HCT116 (cell line): ENCODE data around the gene DPH2. TPM values are rescaled to one million over a fixed set of nuclear protein-coding genes. Genes with fewer than 3 reads are reported as not detected.

ENCODE experiments used
- ATAC-seq: fragments of 200-7000 bp; cut with Tn5 transposase; 2 replicates; pipeline ENCODE4 v1.9.1; 2020; ENCODE audit warnings: mild to moderate bottlenecking, moderate library complexity
- BruUV-seq: library from RNA; stranded (reverse); fragments of 400-500 nt; replicated peaks from 2 replicates; lab custom pipeline; 2021; lab: Mats Ljungman, UMichigan
- CTCF ChIA-PET: fragments of 300-600 bp; sonication (Branson Sonifier 250); formaldehyde crosslinking; loops from one replicate; lab custom pipeline; 2021; ENCODE audit warnings: antibody characterized with exemption; lab: Charles Lee
- POLR2A ChIA-PET: fragments of 300-600, 350-600 bp; sonication (Branson Sonifier 250); formaldehyde crosslinking; loops from one replicate; lab custom pipeline; 2021; ENCODE audit warnings: antibody characterized with exemption; lab: Charles Lee
- RAD21 ChIA-PET, 2 experiments: fragments of 300-600 bp; sonication (Branson Sonifier 250); formaldehyde crosslinking; loops; one replicate each; lab custom pipeline; 2023; ENCODE audit warnings: low total read pairs in 2 of 2; ENCODE audit not compliant: uncharacterized antibody in 2 of 2, unreplicated experiment in 2 of 2, low non-redundant PET in 1 of 2; lab: Charles Lee
- DNase-seq: peaks from one replicate; pipeline ENCODE4 v3.0.0-alpha.2; 2010; ENCODE audit warnings: low read depth, low spot score
- H2AFZ ChIP-seq: fragments of 200-600 bp; shearing (Covaris generic), sonication (generic); 2 replicates; pipeline ENCODE4 v1.6.1; 2017; ENCODE audit warnings: low read depth, mixed run types, mixed read lengths, antibody characterized with exemption, low read length; ENCODE audit not compliant: poor library complexity, severe bottlenecking
- H3K27ac ChIP-seq: 2 replicates; pipeline ENCODE4 v1.5.1; 2012; ENCODE audit warnings: low read depth, low read length
- H3K27me3 ChIP-seq: fragments of 200-600 bp; sonication (generic); 2 replicates; pipeline ENCODE4 v1.6.1; 2016; ENCODE audit warnings: mixed run types, low read length, mixed read lengths; ENCODE audit not compliant: insufficient read depth
- H3K36me3 ChIP-seq, 2 experiments: fragments of 200-500 bp in 1 of 2; fragments of 200-600 bp in 1 of 2; sonication (Bioruptor generic) in 1 of 2; sonication (generic) in 1 of 2; 2 replicates each; pipeline versions ENCODE4 v1.5.1 to v1.6.1; 2014 to 2016; ENCODE audit warnings: low read length in 2 of 2, inconsistent platforms in 1 of 2, mixed read lengths in 1 of 2, mixed run types in 1 of 2; ENCODE audit not compliant: insufficient read depth in 2 of 2, control insufficient read depth in 1 of 2
- H3K4me1 ChIP-seq, 2 experiments: fragments of 200-600 bp in 1 of 2; sonication (generic) in 1 of 2; 2 replicates each; pipeline versions ENCODE4 v1.5.1 to v1.6.1; 2012 to 2017; ENCODE audit warnings: low read length in 2 of 2, inconsistent platforms in 1 of 2, mild to moderate bottlenecking in 1 of 2, mixed read lengths in 1 of 2, mixed run types in 1 of 2, moderate library complexity in 1 of 2; ENCODE audit not compliant: insufficient read depth in 2 of 2, control insufficient read depth in 1 of 2
- H3K4me2 ChIP-seq: fragments of 200-600 bp; sonication (generic); 2 replicates; pipeline ENCODE4 v1.6.1; 2017; ENCODE audit warnings: mixed run types, low read length, mixed read lengths
- H3K4me3 ChIP-seq, 2 experiments: fragments of 200-600 bp in 1 of 2; sonication (generic) in 1 of 2; replicated peaks in 1 of 2; 2 replicates each; pipeline ENCODE4 v1.5.1; 2011 to 2016; ENCODE audit warnings: low read length in 2 of 2, control low read depth in 1 of 2, low read depth in 1 of 2, mild to moderate bottlenecking in 1 of 2, mixed read lengths in 1 of 2, mixed run types in 1 of 2
- H3K79me2 ChIP-seq: fragments of 200-600 bp; sonication (generic); 2 replicates; pipeline ENCODE4 v1.6.1; 2017; ENCODE audit warnings: mild to moderate bottlenecking, mixed run types, low read length, moderate library complexity, mixed read lengths; ENCODE audit not compliant: insufficient read depth
- H3K9ac ChIP-seq: fragments of 200-600 bp; sonication (generic); 2 replicates; pipeline ENCODE4 v1.6.1; 2016; ENCODE audit warnings: low read length, mixed read lengths
- H3K9me2 ChIP-seq: fragments of 200-600 bp; sonication (generic), shearing (Covaris generic); 2 replicates; pipeline ENCODE4 v1.6.1; 2017; ENCODE audit warnings: mixed run types, mild to moderate bottlenecking, moderate library complexity; ENCODE audit not compliant: insufficient read depth
- H3K9me3 ChIP-seq, 2 experiments: fragments of 200-500 bp in 1 of 2; fragments of 200-600 bp in 1 of 2; sonication (Bioruptor generic) in 1 of 2; sonication (generic) in 1 of 2; 2 replicates each; pipeline ENCODE4 v1.6.1; 2014 to 2017; ENCODE audit warnings: low read length in 2 of 2, mixed read lengths in 2 of 2, inconsistent platforms in 1 of 2, low read depth in 1 of 2, mild to moderate bottlenecking in 1 of 2, mixed run types in 1 of 2, moderate library complexity in 1 of 2; ENCODE audit not compliant: control insufficient read depth in 1 of 2, insufficient read depth in 1 of 2
- H4K20me1 ChIP-seq: fragments of 200-600 bp; sonication (generic), shearing (Covaris generic); 2 replicates; pipeline ENCODE4 v1.6.1; 2017; ENCODE audit warnings: mixed run types, mild to moderate bottlenecking, moderate library complexity; ENCODE audit not compliant: insufficient read depth
- EGR1 ChIP-seq: IDR thresholded peaks from 2 replicates; pipeline ENCODE4 v1.6.1; 2012; ENCODE audit warnings: low read depth
- EZH2 ChIP-seq: fragments of 200-600 bp; sonication (generic); IDR thresholded peaks from 2 replicates; pipeline ENCODE4 v1.6.1; 2017; ENCODE audit warnings: antibody characterized with exemption, mixed run types
- FOSL1 ChIP-seq: IDR thresholded peaks from 2 replicates; pipeline ENCODE4 v1.6.1; 2012; ENCODE audit warnings: low read depth
- POLR2A ChIP-seq: IDR thresholded peaks from 2 replicates; pipeline ENCODE4 v1.7.0; 2011; ENCODE audit warnings: borderline replicate concordance; ENCODE audit not compliant: insufficient read depth, insufficient read length; ENCODE audit errors: extremely low read depth
- REST ChIP-seq: IDR thresholded peaks from 2 replicates; pipeline ENCODE4 v1.6.1; 2012; ENCODE audit warnings: low read depth
- SP1 ChIP-seq: IDR thresholded peaks from 2 replicates; pipeline ENCODE4 v1.6.1; 2012; ENCODE audit warnings: low read depth
- SRF ChIP-seq: IDR thresholded peaks from 2 replicates; pipeline ENCODE4 v1.6.1; 2012; ENCODE audit warnings: low read depth
- TCF7L2 ChIP-seq: IDR thresholded peaks from 2 replicates; pipeline ENCODE4 v1.7.0; 2011; ENCODE audit warnings: borderline replicate concordance, inconsistent platforms; ENCODE audit not compliant: insufficient read depth, insufficient read length; ENCODE audit errors: extremely low read depth
- intact Hi-C: fragments of 100-400 bp; cut with micrococcal nuclease; formaldehyde crosslinking; loops from 2 replicates; pipeline ENCODE4 v1.10.0; 2022
- total RNA-seq: library from RNA; stranded (reverse); gene quantifications from one replicate; pipeline ENCODE4 v1.2.1, GENCODE V29; 2021; ENCODE audit not compliant: unreplicated experiment

DPH2 gene
- total RNA-seq, 1 experiment from 2014 or later = 53.2 TPM

DNA sequence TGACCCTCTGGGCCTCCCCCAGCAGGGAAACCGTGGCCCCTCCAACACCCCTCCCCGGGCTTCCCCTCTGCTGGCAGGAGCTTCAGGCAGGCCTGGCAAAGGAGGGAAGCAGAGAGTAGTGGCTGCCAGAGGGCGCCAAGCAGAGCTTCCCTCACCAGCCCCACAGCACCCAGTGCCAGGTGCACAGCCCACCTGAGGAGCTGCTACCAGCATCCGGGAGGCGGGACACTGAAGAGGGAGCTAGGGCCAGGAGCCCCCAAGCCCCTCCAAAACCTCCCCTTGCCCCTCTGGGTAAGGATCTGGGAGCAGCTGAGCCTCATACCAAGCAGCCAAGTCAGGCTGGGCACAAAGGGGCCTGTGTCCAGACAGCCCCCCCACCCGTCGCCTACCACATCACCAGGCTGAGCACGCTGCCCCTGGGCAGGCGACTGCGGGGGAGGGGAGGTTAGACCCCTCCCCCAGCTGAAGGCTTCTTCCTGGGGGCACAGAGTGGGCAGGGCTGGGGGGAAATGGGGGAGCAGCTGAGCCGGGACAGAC is 41.2 kb downstream of the DPH2 start:
- RAD21 ChIA-PET = no interaction called here
- Histone ChIP-seq H3K4me1 (peaks cover 7 to 9% of the 10 kb centered on the region in 2 experiments), H3K27ac (no peak overlapping the region), H3K4me3 (no peak overlapping the region), H3K4me2 (no peak overlapping the region), H2AFZ (no peak overlapping the region), H3K36me3 (no peaks in the 10 kb centered on the region), H3K9me2 (no peaks in the 10 kb centered on the region), H3K27me3 (no peaks in the 10 kb centered on the region), H3K9me3 (no peaks in the 10 kb centered on the region), H4K20me1 (no peaks in the 10 kb centered on the region), H3K79me2 (no peaks in the 10 kb centered on the region), H3K9ac (no peak overlapping the region)
- ATAC-seq (no peak), DNase-seq (no peak)
- intact Hi-C loops = no loop called here
- TF ChIP-seq REST (no peak), FOSL1 (no peak), EZH2 (no peak), TCF7L2 (no peak), SRF (no peak), SP1 (no peak), POLR2A (no peak), EGR1 (no peak)
- POLR2A ChIA-PET = no interaction called here
- BruUV-seq = no TSS peak
- CTCF ChIA-PET = no interaction called here
